ENCODE measurements around the gene TUBB1. TPM values are rescaled to one million over a fixed set of nuclear protein-coding genes. Genes with fewer than 3 reads are reported as not detected.
A peak's percentile ranks its signal among the peaks of the same experiment; 100 is the strongest.

The TUBB1 gene
- total and polyA plus RNA-seq, 2 donors (not counting 1 experiment from before 2014, with no cell fraction given), result 0.22 to 0.43 TPM

- Mint-ChIP-seq H3K27ac (peak overlapping the region; percentile 37), H3K27me3 (no peaks in the 10 kb centered on the region), H3K4me3 (no peak overlapping the region), H3K4me1 (peaks cover 53% of the 10 kb centered on the region), H3K9me3 (ENCODE audit: insufficient read depth) (no peaks in the 10 kb centered on the region)
- H3K9ac ChIP-seq (ENCODE audit: low read length), result no peak overlapping the region
- no peak overlapping the region for H3K4me2 ChIP-seq (replicated peaks; ENCODE audit: low read depth, low read length, poor library complexity, severe bottlenecking)
- ChIA-PET POLR2A (interaction anchor here (1.7 kb wide), 1 partner anchor 17 kb away, joined by 6 read pairs; the partner anchor contains the start of gene ATP5F1E), CTCF (no interaction called here)
- H3K36me3 ChIP-seq (replicated peaks in 1 of 2; ENCODE audit: control extremely low read depth in 1 of 2, control insufficient read depth in 1 of 2, extremely low read depth in 1 of 2, insufficient read depth in 2 of 2, low read length in 1 of 2), result no peaks in the 10 kb centered on the region
- H3K27me3 ChIP-seq (replicated peaks in 1 of 4; ENCODE audit: control extremely low read depth in 1 of 4, control insufficient read depth in 3 of 4, insufficient read depth in 4 of 4, low read length in 3 of 4), result no peaks in the 10 kb centered on the region
- H3K4me3 ChIP-seq (ENCODE audit: control extremely low read depth in 1 of 5, extremely low read depth in 1 of 5, insufficient read depth in 1 of 5, low read depth in 2 of 5, low read length in 4 of 5), result no peak overlapping the region
- H4K20me1 ChIP-seq (ENCODE audit: control insufficient read depth, insufficient read depth, low read length, poor library complexity, severe bottlenecking), result no peaks in the 10 kb centered on the region
- no peak overlapping the region for H3K27ac ChIP-seq (ENCODE audit: low read length in 2 of 2)
- intact Hi-C loops (cut with micrococcal nuclease), result no loop called here
- DNase-seq (no peak), ATAC-seq (ENCODE audit: low read depth) (no peak)
- 77% methylated on average over 17 of the region's 17 CpGs for WGBS (ENCODE audit: insufficient coverage)
- H3K79me2 ChIP-seq (ENCODE audit: control insufficient read depth, insufficient read depth, low read length), result peaks cover 37% of the 10 kb centered on the region
- no peak overlapping the region for H2AFZ ChIP-seq (ENCODE audit: insufficient read depth, low read depth, low read length, poor library complexity, severe bottlenecking)
- H3K4me1 ChIP-seq (ENCODE audit: control insufficient read depth in 2 of 2, insufficient read depth in 2 of 2, low read length in 2 of 2), result peaks cover 23 to 27% of the 10 kb centered on the region in 2 donors
- TF ChIP-seq CTCF (IDR thresholded peaks at IDR 0.05) (no peak), EZH2 (IDR thresholded peaks at IDR 0.05; ENCODE audit: borderline replicate concordance, insufficient read depth, low read depth, low read length, poor library complexity, severe bottlenecking) (no peak)
- no peaks in the 10 kb centered on the region for H3K9me3 ChIP-seq (ENCODE audit: control extremely low read depth in 1 of 3, control insufficient read depth in 2 of 3, insufficient read depth in 1 of 3, low read length in 2 of 3)
These were observed 4.4 kb upstream of the TUBB1 start for GRCh38 chr20:59014680-59015389.

GRCh38 chr20:59015411-59015810, 3.8 kb upstream of the TUBB1 start:
- no peaks in the 10 kb centered on the region for H3K27me3 Mint-ChIP-seq
- no peaks in the 10 kb centered on the region for H3K9me3 Mint-ChIP-seq (ENCODE audit: insufficient read depth)
- peaks cover 47% of the 10 kb centered on the region for H3K4me1 Mint-ChIP-seq

More at GRCh38 chr20:59015411-59015810, 3.8 kb upstream of the TUBB1 start:
- no peaks in the 10 kb centered on the region for H4K20me1 ChIP-seq (ENCODE audit: control insufficient read depth, insufficient read depth, low read length, poor library complexity, severe bottlenecking)
- no peak overlapping the region for H3K9ac ChIP-seq (ENCODE audit: low read length)
- ChIA-PET POLR2A (interaction anchor here (1.5 to 1.7 kb wide), 2 partner anchors 10 to 17 kb away, joined by 6 to 8 read pairs; partner anchors contain the start of gene ATP5F1E), CTCF (no interaction called here)
- no peak overlapping the region for H2AFZ ChIP-seq (ENCODE audit: insufficient read depth, low read depth, low read length, poor library complexity, severe bottlenecking)
- no peak overlapping the region for H3K4me3 ChIP-seq (ENCODE audit: control extremely low read depth in 1 of 5, extremely low read depth in 1 of 5, insufficient read depth in 1 of 5, low read depth in 2 of 5, low read length in 4 of 5)
- intact Hi-C loops (cut with micrococcal nuclease), result no loop called here
- no peak for DNase-seq
- no peak for ATAC-seq (ENCODE audit: low read depth)
- H3K27ac ChIP-seq (ENCODE audit: low read length in 2 of 2), result no peak overlapping the region
- no peaks in the 10 kb centered on the region for H3K36me3 ChIP-seq (replicated peaks in 1 of 2; ENCODE audit: control extremely low read depth in 1 of 2, control insufficient read depth in 1 of 2, extremely low read depth in 1 of 2, insufficient read depth in 2 of 2, low read length in 1 of 2)
- Mint-ChIP-seq H3K4me3 (no peak overlapping the region), H3K27ac (peak overlapping the region; percentile 37)
- H3K27me3 ChIP-seq (replicated peaks in 1 of 4; ENCODE audit: control extremely low read depth in 1 of 4, control insufficient read depth in 3 of 4, insufficient read depth in 4 of 4, low read length in 3 of 4), result no peaks in the 10 kb centered on the region
- no peak for TF ChIP-seq CTCF (IDR thresholded peaks at IDR 0.05)
- no peak for TF ChIP-seq EZH2 (IDR thresholded peaks at IDR 0.05; ENCODE audit: borderline replicate concordance, insufficient read depth, low read depth, low read length, poor library complexity, severe bottlenecking)
- no peak overlapping the region for H3K4me2 ChIP-seq (replicated peaks; ENCODE audit: low read depth, low read length, poor library complexity, severe bottlenecking)
- 96% methylated on average over 13 of the region's 16 CpGs for WGBS (ENCODE audit: insufficient coverage)
- no peaks in the 10 kb centered on the region for H3K9me3 ChIP-seq (ENCODE audit: control extremely low read depth in 1 of 3, control insufficient read depth in 2 of 3, insufficient read depth in 1 of 3, low read length in 2 of 3)
- peaks cover 20 to 26% of the 10 kb centered on the region in 2 donors for H3K4me1 ChIP-seq (ENCODE audit: control insufficient read depth in 2 of 2, insufficient read depth in 2 of 2, low read length in 2 of 2)
- H3K79me2 ChIP-seq (ENCODE audit: control insufficient read depth, insufficient read depth, low read length), result peaks cover 37% of the 10 kb centered on the region
